Smooth muscle cell (in vitro differentiated cells): ENCODE results near the gene HPS1. TPM values are rescaled to one million over a fixed set of nuclear protein-coding genes. Genes with fewer than 3 reads are reported as not detected.
A peak's percentile ranks its signal among the peaks of the same experiment; 100 is the strongest.

Experiments
- DNase-seq: peaks from one replicate; lab custom pipeline; 2025; ENCODE audit not compliant: unreplicated experiment; lab: John Stamatoyannopoulos, UW
- H2AFZ ChIP-seq: fragments of 200-600 bp; sonication (generic); 2 replicates; pipeline ENCODE4 v1.6.0; 2016; ENCODE audit warnings: antibody characterized with exemption, low read depth, mild to moderate bottlenecking
- H3F3A ChIP-seq: fragments of 200-600 bp; sonication (generic); 2 replicates; pipeline ENCODE4 v1.6.0; 2017; ENCODE audit warnings: antibody characterized with exemption, low read depth
- H3K27ac ChIP-seq: fragments of 200-600 bp; sonication (generic); 2 replicates; pipeline ENCODE4 v1.5.1; 2016; ENCODE audit warnings: low read depth, mild to moderate bottlenecking
- H3K27me3 ChIP-seq: fragments of 200-600 bp; sonication (generic); 2 replicates; pipeline ENCODE4 v1.6.1; 2016; ENCODE audit warnings: low read depth, mild to moderate bottlenecking
- H3K36me3 ChIP-seq: fragments of 200-600 bp; sonication (generic); 2 replicates; pipeline ENCODE4 v1.5.1; 2016; ENCODE audit warnings: low read depth
- H3K4me1 ChIP-seq: fragments of 200-600 bp; sonication (generic); 2 replicates; pipeline ENCODE4 v1.5.1; 2016; ENCODE audit warnings: low read depth
- H3K4me2 ChIP-seq: fragments of 200-600 bp; sonication (generic); 2 replicates; pipeline ENCODE4 v1.6.0; 2016; ENCODE audit warnings: mild to moderate bottlenecking
- H3K4me3 ChIP-seq: fragments of 200-600 bp; sonication (generic); 2 replicates; pipeline ENCODE4 v1.5.1; 2016; ENCODE audit warnings: mild to moderate bottlenecking
- H3K79me2 ChIP-seq: fragments of 200-600 bp; sonication (generic); 2 replicates; pipeline ENCODE4 v1.6.0; 2016; ENCODE audit warnings: low read depth, mild to moderate bottlenecking
- H3K9ac ChIP-seq: fragments of 200-600 bp; sonication (generic); 2 replicates; pipeline ENCODE4 v1.6.0; 2016; ENCODE audit warnings: low read depth
- H3K9me3 ChIP-seq: fragments of 200-600 bp; sonication (generic); replicated peaks from 2 replicates; pipeline ENCODE4 v1.5.1; 2016; ENCODE audit warnings: low read depth
- H4K20me1 ChIP-seq: fragments of 200-600 bp; sonication (generic); 2 replicates; pipeline ENCODE4 v1.6.0; 2016; ENCODE audit warnings: low read depth
- WGBS: methylation state at CpG from one replicate; pipeline ENCODE4 v1.1.7; 2016; ENCODE audit warnings: low lambda C conversion rate; 5-methylcytosine and 5-hydroxymethylcytosine counted together
- polyA plus RNA-seq: library from polyadenylated mRNA; unstranded; fragments of >200 nt; fragmentation: Nextera tagmentation; extraction: Ambion mirVana; gene quantifications from 2 replicates; pipeline ENCODE4 v1.2.1, GENCODE V29; 2016
- total RNA-seq: library from RNA; depleted of rRNA; stranded (reverse); fragments of >200 nt; gene quantifications from 2 replicates; pipeline ENCODE4 v1.2.3, GENCODE V29; 2014
- TF ChIP-seq, protein P1 (sequence below): fragments of 200-600 bp; sonication (generic); IDR thresholded peaks from 2 replicates; pipeline ENCODE4 v1.5.1; 2017; ENCODE audit warnings: borderline replicate concordance, mild to moderate bottlenecking, antibody characterized with exemption; ENCODE audit not compliant: insufficient read depth, poor library complexity, severe bottlenecking

HPS1 gene
- total and polyA plus RNA-seq, 2 experiments from 2014 or later, result 11.5 to 35.6 TPM

DNA sequence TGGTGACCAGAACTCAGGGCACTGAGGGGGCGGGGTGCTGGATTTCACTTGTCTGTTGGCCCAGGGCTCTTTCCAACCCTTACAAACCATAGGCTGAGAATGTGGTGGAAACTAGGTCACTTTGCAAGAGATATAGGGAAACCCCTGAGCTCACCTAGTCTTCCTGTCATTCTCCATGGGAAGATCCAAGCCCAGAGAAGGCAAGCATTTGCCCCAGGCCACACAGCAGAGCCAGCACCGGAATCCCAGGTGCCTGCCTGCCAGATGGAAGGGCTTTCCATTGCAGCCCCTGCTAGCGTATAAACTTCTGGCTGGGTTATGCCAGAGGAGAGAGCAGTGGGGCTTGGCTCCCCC is 32.2 kb downstream of the HPS1 start:
- no peaks in the 10 kb centered on the region for H3F3A ChIP-seq
- H3K9ac ChIP-seq, result peak overlapping the region; percentile 26
- DNase-seq, result no peak
- H3K36me3 ChIP-seq, result no peaks in the 10 kb centered on the region
- peak overlapping the region; percentile 93 for H2AFZ ChIP-seq
- no peaks in the 10 kb centered on the region for H4K20me1 ChIP-seq
- TF ChIP-seq, protein P1, sequence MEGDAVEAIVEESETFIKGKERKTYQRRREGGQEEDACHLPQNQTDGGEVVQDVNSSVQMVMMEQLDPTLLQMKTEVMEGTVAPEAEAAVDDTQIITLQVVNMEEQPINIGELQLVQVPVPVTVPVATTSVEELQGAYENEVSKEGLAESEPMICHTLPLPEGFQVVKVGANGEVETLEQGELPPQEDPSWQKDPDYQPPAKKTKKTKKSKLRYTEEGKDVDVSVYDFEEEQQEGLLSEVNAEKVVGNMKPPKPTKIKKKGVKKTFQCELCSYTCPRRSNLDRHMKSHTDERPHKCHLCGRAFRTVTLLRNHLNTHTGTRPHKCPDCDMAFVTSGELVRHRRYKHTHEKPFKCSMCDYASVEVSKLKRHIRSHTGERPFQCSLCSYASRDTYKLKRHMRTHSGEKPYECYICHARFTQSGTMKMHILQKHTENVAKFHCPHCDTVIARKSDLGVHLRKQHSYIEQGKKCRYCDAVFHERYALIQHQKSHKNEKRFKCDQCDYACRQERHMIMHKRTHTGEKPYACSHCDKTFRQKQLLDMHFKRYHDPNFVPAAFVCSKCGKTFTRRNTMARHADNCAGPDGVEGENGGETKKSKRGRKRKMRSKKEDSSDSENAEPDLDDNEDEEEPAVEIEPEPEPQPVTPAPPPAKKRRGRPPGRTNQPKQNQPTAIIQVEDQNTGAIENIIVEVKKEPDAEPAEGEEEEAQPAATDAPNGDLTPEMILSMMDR, result no peak
- H3K4me2 ChIP-seq, result peak overlapping the region; percentile 89
- no peaks in the 10 kb centered on the region for H3K9me3 ChIP-seq
- H3K4me1 ChIP-seq, result peaks cover 9% of the 10 kb centered on the region
- 57% methylated on average over 3 of the region's 3 CpGs for WGBS
- H3K27me3 ChIP-seq, result no peaks in the 10 kb centered on the region
- H3K79me2 ChIP-seq, result no peaks in the 10 kb centered on the region
- H3K27ac ChIP-seq, result peak overlapping the region; percentile 13
- H3K4me3 ChIP-seq, result peak overlapping the region; percentile 61

DNA sequence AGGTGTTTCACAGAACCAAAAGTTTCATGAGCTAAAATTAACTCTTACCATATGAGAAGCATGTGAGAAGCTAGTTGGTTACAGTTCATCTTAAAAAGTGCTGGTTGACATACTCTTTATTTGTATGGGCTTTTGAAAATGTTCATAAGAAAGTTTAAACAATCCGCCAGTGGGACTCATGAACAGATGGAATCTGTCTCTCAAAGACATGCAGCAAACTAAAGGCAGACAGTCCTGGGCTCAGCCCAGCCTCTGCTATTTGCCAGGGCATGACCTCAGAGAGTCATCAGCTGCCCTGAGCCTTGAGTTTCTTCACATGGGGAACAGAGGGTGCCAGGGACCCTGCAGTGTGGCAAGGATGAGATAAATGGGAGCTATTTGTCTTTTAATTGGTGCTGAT is 35.0 kb downstream of the HPS1 start:
- H3K9ac ChIP-seq, result no peak overlapping the region
- H3F3A ChIP-seq, result no peaks in the 10 kb centered on the region
- TF ChIP-seq, protein P1, result no peak
- H3K9me3 ChIP-seq, result no peaks in the 10 kb centered on the region
- H4K20me1 ChIP-seq, result no peaks in the 10 kb centered on the region
- WGBS, result 95% methylated on average over 1 of the region's 1 CpG
- H3K4me3 ChIP-seq, result no peak overlapping the region
- no peak for DNase-seq
- H3K27me3 ChIP-seq, result no peaks in the 10 kb centered on the region
- no peak overlapping the region for H3K27ac ChIP-seq
- H2AFZ ChIP-seq, result no peak overlapping the region
- no peaks in the 10 kb centered on the region for H3K79me2 ChIP-seq
- peaks cover 9% of the 10 kb centered on the region for H3K4me1 ChIP-seq
- H3K36me3 ChIP-seq, result no peaks in the 10 kb centered on the region
- no peak overlapping the region for H3K4me2 ChIP-seq

DNA sequence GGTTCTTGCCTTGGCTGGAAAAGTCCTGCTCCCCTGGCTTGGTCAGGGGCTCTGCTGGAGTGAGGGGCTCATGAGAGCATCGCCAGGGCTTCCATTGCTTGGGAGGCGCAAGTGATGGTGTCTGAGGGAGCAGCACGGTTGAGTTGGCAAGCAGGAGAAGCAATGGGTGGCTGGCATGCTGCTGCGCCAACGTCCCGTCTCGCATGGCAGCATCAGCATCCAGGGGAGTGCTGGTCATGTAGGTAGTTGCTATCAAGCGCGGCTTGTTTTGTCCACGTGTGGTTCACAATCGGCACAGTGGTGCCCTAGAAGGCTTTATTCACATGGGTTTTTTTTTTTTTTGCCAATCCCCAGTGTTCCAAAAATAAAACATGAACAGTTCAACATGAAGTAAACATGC is 35.6 kb downstream of the HPS1 start:
- Histone ChIP-seq H3K27ac (no peak overlapping the region), H3K9ac (no peak overlapping the region), H3F3A (no peaks in the 10 kb centered on the region), H3K27me3 (no peaks in the 10 kb centered on the region), H3K4me1 (peaks cover 9% of the 10 kb centered on the region), H3K4me3 (no peak overlapping the region), H4K20me1 (no peaks in the 10 kb centered on the region), H2AFZ (no peak overlapping the region), H3K9me3 (no peaks in the 10 kb centered on the region), H3K4me2 (no peak overlapping the region), H3K79me2 (no peaks in the 10 kb centered on the region), H3K36me3 (no peaks in the 10 kb centered on the region)
- TF ChIP-seq, protein P1, result no peak
- no peak for DNase-seq
- WGBS, result 94% methylated on average over 11 of the region's 11 CpGs

DNA sequence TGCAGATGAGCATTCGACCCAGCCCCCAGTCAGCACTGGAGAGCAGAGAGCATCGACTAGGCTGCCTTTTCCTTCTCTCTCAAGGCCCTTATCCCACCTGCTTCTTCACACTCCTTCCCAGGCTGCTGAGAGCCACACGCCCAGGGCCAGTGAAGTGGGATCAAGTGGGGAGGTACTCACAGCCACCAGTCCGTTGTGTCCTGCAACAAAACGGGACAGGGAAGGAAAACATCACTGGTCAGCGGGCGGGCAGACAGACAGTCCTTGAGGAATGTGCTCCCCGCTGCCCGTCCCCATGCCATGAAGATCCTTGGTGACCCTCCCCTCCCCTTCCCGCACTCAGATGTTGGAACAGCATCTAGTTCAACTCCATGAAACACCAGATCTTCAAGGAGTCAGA is 36.0 kb downstream of the HPS1 start:
- Histone ChIP-seq H3K4me3 (no peak overlapping the region), H2AFZ (no peak overlapping the region), H3K9ac (no peak overlapping the region), H3K27ac (no peak overlapping the region), H3K9me3 (no peaks in the 10 kb centered on the region), H3F3A (no peaks in the 10 kb centered on the region), H3K79me2 (no peaks in the 10 kb centered on the region), H3K4me1 (peaks cover 9% of the 10 kb centered on the region), H4K20me1 (no peaks in the 10 kb centered on the region), H3K36me3 (no peaks in the 10 kb centered on the region), H3K27me3 (no peaks in the 10 kb centered on the region), H3K4me2 (no peak overlapping the region)
- TF ChIP-seq, protein P1, result no peak
- WGBS, result 96% methylated on average over 9 of the region's 10 CpGs
- DNase-seq, result no peak
